Astrocyte (in vitro differentiated cells and primary cell): ENCODE data around the gene TCEAL4.

Source experiments
- EZH2 ChIP-seq: IDR thresholded peaks from 2 replicates; pipeline ENCODE4 v1.6.1; 2012; ENCODE audit warnings: mild to moderate bottlenecking, low read length, inconsistent platforms; ENCODE audit not compliant: insufficient read depth
- TF ChIP-seq, protein P1 (sequence below): IDR thresholded peaks from 2 replicates; pipeline ENCODE4 v1.5.1; 2011; ENCODE audit warnings: low read depth, mild to moderate bottlenecking, inconsistent platforms, low read length, moderate library complexity; ENCODE audit not compliant: insufficient read depth

DNA sequence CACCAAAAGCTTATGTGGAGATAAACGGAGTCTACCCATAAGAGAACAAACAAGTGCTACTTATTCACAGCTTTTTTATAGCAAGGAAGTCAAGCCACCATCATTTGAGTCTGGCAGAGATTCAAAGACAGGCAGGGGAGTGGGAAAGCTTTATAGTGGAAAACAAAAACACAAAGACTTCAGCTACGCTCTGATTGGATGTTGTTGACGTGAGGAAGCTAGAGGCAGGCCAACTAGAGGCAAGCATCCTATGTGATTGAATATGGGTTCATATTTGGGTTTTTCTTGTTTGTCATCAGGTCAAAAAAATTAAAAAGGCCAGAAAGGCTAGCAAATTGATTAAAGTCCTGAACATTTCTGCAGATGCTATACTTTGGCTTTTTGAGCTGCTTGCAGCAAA lies 719 bp upstream of the TCEAL4 start:
- TF ChIP-seq, protein P1, sequence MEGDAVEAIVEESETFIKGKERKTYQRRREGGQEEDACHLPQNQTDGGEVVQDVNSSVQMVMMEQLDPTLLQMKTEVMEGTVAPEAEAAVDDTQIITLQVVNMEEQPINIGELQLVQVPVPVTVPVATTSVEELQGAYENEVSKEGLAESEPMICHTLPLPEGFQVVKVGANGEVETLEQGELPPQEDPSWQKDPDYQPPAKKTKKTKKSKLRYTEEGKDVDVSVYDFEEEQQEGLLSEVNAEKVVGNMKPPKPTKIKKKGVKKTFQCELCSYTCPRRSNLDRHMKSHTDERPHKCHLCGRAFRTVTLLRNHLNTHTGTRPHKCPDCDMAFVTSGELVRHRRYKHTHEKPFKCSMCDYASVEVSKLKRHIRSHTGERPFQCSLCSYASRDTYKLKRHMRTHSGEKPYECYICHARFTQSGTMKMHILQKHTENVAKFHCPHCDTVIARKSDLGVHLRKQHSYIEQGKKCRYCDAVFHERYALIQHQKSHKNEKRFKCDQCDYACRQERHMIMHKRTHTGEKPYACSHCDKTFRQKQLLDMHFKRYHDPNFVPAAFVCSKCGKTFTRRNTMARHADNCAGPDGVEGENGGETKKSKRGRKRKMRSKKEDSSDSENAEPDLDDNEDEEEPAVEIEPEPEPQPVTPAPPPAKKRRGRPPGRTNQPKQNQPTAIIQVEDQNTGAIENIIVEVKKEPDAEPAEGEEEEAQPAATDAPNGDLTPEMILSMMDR: no peak
- no peak for TF ChIP-seq EZH2
